Measurements from ENCODE around the gene PLXNA4. TPM values are rescaled to one million over a fixed set of nuclear protein-coding genes. Genes with fewer than 3 reads are reported as not detected.

PLXNA4 gene
- total RNA-seq, 1 experiment from 2014 or later = not detected

GRCh38 chr7:132261327-132262159 is 314.7 kb downstream of the PLXNA4 start:
- DNase-seq (ENCODE audit: low read depth, low spot score) = no peak
- ChIA-PET POLR2A (no interaction called here), RAD21 (ENCODE audit: low non-redundant PET in 1 of 2, low total read pairs in 2 of 2, uncharacterized antibody in 2 of 2, unreplicated experiment in 2 of 2) (no interaction called here), CTCF (no interaction called here)
- Histone ChIP-seq H3K79me2 (ENCODE audit: insufficient read depth, low read length) (no peaks in the 10 kb centered on the region), H4K20me1 (ENCODE audit: insufficient read depth) (no peaks in the 10 kb centered on the region), H3K9me3 (ENCODE audit: control insufficient read depth in 1 of 2, insufficient read depth in 1 of 2, low read depth in 1 of 2, low read length in 2 of 2) (no peaks in the 10 kb centered on the region), H3K4me2 (ENCODE audit: low read length) (no peak overlapping the region), H3K4me1 (ENCODE audit: control insufficient read depth in 1 of 2, insufficient read depth in 2 of 2, low read length in 2 of 2) (no peaks in the 10 kb centered on the region), H3K27me3 (ENCODE audit: insufficient read depth, low read length) (peaks cover 66% of the 10 kb centered on the region), H3K9ac (ENCODE audit: low read length) (no peak overlapping the region), H3K27ac (ENCODE audit: low read depth, low read length) (no peak overlapping the region), H2AFZ (ENCODE audit: low read depth, low read length, poor library complexity, severe bottlenecking) (no peak overlapping the region), H3K36me3 (ENCODE audit: control insufficient read depth in 1 of 2, insufficient read depth in 2 of 2, low read length in 2 of 2) (no peaks in the 10 kb centered on the region), H3K4me3 (replicated peaks in 1 of 2; ENCODE audit: low read depth in 1 of 2, low read length in 2 of 2) (no peak overlapping the region), H3K9me2 (ENCODE audit: insufficient read depth) (no peaks in the 10 kb centered on the region)
- BruUV-seq (replicated peaks) = no TSS peak
- intact Hi-C loops (cut with micrococcal nuclease) = no loop called here
- TF ChIP-seq ZNF274 (IDR thresholded peaks at IDR 0.05; ENCODE audit: low read depth, low read length) = no peak
- TF ChIP-seq MAX (IDR thresholded peaks at IDR 0.05) = no peak
- no peak for TF ChIP-seq ZBTB33 (IDR thresholded peaks at IDR 0.05; ENCODE audit: extremely low read depth, insufficient replicate concordance, low read length)
- TF ChIP-seq TCF7L2 (IDR thresholded peaks at IDR 0.05; ENCODE audit: borderline replicate concordance, extremely low read depth, insufficient read depth, insufficient read length) = no peak
- TF ChIP-seq SIN3A (IDR thresholded peaks at IDR 0.05; ENCODE audit: low read depth) = no peak
- no peak for TF ChIP-seq EZH2phosphoT487 (IDR thresholded peaks at IDR 0.05; ENCODE audit: borderline replicate concordance)
- no peak for TF ChIP-seq RAD21 (IDR thresholded peaks at IDR 0.05; ENCODE audit: low read depth)
- no peak for TF ChIP-seq CBX3 (IDR thresholded peaks at IDR 0.05; ENCODE audit: low read depth)
- no peak for TF ChIP-seq EGR1 (IDR thresholded peaks at IDR 0.05; ENCODE audit: low read depth)
- no peak for TF ChIP-seq SRF (IDR thresholded peaks at IDR 0.05; ENCODE audit: low read depth)
- TF ChIP-seq POLR2AphosphoS5 (IDR thresholded peaks at IDR 0.05; ENCODE audit: low read depth, low read length) = no peak
- no peak for TF ChIP-seq EZH2 (IDR thresholded peaks at IDR 0.05)
- no peak for ATAC-seq
